Type B pancreatic cell (in vitro differentiated cells): ENCODE results near the gene MEX3D. TPM values are rescaled to one million over a fixed set of nuclear protein-coding genes. Genes with fewer than 3 reads are reported as not detected.
A peak's percentile ranks its signal among the peaks of the same experiment; 100 is the strongest.

Experiments
- DNase-seq: peaks from one replicate; pipeline ENCODE4 v3.0.0; 2021; ENCODE audit warnings: mixed read lengths; ENCODE audit not compliant: unreplicated experiment; ENCODE audit errors: extremely low spot score
- H3K27ac Mint-ChIP-seq: 2 replicates; pipeline ENCODE4 v1.8.0; 2021; ENCODE audit warnings: mild to moderate bottlenecking, mixed read lengths
- H3K27me3 Mint-ChIP-seq: 2 replicates; pipeline ENCODE4 v1.8.0; 2021; ENCODE audit warnings: mixed read lengths
- H3K36me3 Mint-ChIP-seq: 2 replicates; pipeline ENCODE4 v1.8.0; 2021; ENCODE audit warnings: mixed read lengths
- H3K4me1 Mint-ChIP-seq: one replicate; pipeline ENCODE4 v1.8.0; 2021; ENCODE audit warnings: mixed read lengths; ENCODE audit not compliant: unreplicated experiment
- H3K4me3 Mint-ChIP-seq: 2 replicates; pipeline ENCODE4 v1.8.0; 2021; ENCODE audit warnings: mild to moderate bottlenecking, mixed read lengths
- H3K9me3 Mint-ChIP-seq: 2 replicates; pipeline ENCODE4 v1.8.0; 2021; ENCODE audit warnings: mixed read lengths
- long read RNA-seq: library from polyadenylated mRNA; unstranded; transcript quantifications from one replicate; pipeline ENCODE4 v2.0.0, GENCODE V29; 2020
- total RNA-seq: library from RNA; stranded (reverse); gene quantifications from 2 replicates; pipeline ENCODE4 v1.2.1, GENCODE V29; 2021; ENCODE audit warnings: low replicate concordance
- TF ChIP-seq, protein P1 (sequence below): fragments of 200-600 bp; sonication (generic); conservative IDR thresholded peaks from 2 replicates; pipeline ENCODE4 v1.5.0; 2021; ENCODE audit warnings: antibody characterized with exemption, mild to moderate bottlenecking

The MEX3D gene
- total RNA-seq = 79.0 and 82.0 TPM in 2 replicates
- long read RNA-seq = 0 reads

- TF ChIP-seq, protein P1, sequence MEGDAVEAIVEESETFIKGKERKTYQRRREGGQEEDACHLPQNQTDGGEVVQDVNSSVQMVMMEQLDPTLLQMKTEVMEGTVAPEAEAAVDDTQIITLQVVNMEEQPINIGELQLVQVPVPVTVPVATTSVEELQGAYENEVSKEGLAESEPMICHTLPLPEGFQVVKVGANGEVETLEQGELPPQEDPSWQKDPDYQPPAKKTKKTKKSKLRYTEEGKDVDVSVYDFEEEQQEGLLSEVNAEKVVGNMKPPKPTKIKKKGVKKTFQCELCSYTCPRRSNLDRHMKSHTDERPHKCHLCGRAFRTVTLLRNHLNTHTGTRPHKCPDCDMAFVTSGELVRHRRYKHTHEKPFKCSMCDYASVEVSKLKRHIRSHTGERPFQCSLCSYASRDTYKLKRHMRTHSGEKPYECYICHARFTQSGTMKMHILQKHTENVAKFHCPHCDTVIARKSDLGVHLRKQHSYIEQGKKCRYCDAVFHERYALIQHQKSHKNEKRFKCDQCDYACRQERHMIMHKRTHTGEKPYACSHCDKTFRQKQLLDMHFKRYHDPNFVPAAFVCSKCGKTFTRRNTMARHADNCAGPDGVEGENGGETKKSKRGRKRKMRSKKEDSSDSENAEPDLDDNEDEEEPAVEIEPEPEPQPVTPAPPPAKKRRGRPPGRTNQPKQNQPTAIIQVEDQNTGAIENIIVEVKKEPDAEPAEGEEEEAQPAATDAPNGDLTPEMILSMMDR = no peak
- H3K27ac Mint-ChIP-seq = peak within 1 kb of the TSS; percentile 86
- no peaks in the 10 kb centered on the region for H3K9me3 Mint-ChIP-seq
Measured at GRCh38 chr19:1568320-1569019, at the start of gene MEX3D. Gene MEX3D, minus strand, starts transcription at chr19:1568325. Its CDS starts 267 bp downstream, at chr19:1568058.

GRCh38 chr19:1616875-1617274 lies 48.8 kb upstream of the MEX3D start:
- no peak for DNase-seq
- Mint-ChIP-seq H3K9me3 (no peaks in the 10 kb centered on the region), H3K27ac (no peak overlapping the region), H3K27me3 (no peaks in the 10 kb centered on the region), H3K36me3 (peaks cover 12% of the 10 kb centered on the region), H3K4me1 (no peaks in the 10 kb centered on the region), H3K4me3 (no peak overlapping the region)
- TF ChIP-seq, protein P1 = no peak

More at GRCh38 chr19:1568320-1569019, at the start of gene MEX3D:
- peak within 1 kb of the TSS; percentile 85 for H3K4me3 Mint-ChIP-seq
- peak; percentile 83 for DNase-seq
- peaks cover 10% of the 10 kb centered on the region for H3K27me3 Mint-ChIP-seq
- peaks cover 10% of the 10 kb centered on the region for H3K4me1 Mint-ChIP-seq
- peaks cover 4% of the 10 kb centered on the region for H3K36me3 Mint-ChIP-seq

- H3K27ac Mint-ChIP-seq = no peak overlapping the region
- TF ChIP-seq, protein P1 = no peak
Measured at GRCh38 chr19:1616396-1616795, 48.3 kb upstream of the MEX3D start.

GRCh38 chr19:1615156-1615765 lies 47.1 kb upstream of the MEX3D start:
- H3K36me3 Mint-ChIP-seq = peaks cover 12% of the 10 kb centered on the region
- TF ChIP-seq, protein P1 = no peak
- no peak for DNase-seq
- H3K9me3 Mint-ChIP-seq = no peaks in the 10 kb centered on the region
- no peaks in the 10 kb centered on the region for H3K27me3 Mint-ChIP-seq
- no peaks in the 10 kb centered on the region for H3K4me1 Mint-ChIP-seq
- no peak overlapping the region for H3K4me3 Mint-ChIP-seq
- no peak overlapping the region for H3K27ac Mint-ChIP-seq

More at GRCh38 chr19:1616396-1616795, 48.3 kb upstream of the MEX3D start:
- no peak overlapping the region for H3K4me3 Mint-ChIP-seq
- no peaks in the 10 kb centered on the region for H3K4me1 Mint-ChIP-seq
- no peaks in the 10 kb centered on the region for H3K27me3 Mint-ChIP-seq
- no peaks in the 10 kb centered on the region for H3K9me3 Mint-ChIP-seq
- DNase-seq = no peak
- peaks cover 12% of the 10 kb centered on the region for H3K36me3 Mint-ChIP-seq

DNA sequence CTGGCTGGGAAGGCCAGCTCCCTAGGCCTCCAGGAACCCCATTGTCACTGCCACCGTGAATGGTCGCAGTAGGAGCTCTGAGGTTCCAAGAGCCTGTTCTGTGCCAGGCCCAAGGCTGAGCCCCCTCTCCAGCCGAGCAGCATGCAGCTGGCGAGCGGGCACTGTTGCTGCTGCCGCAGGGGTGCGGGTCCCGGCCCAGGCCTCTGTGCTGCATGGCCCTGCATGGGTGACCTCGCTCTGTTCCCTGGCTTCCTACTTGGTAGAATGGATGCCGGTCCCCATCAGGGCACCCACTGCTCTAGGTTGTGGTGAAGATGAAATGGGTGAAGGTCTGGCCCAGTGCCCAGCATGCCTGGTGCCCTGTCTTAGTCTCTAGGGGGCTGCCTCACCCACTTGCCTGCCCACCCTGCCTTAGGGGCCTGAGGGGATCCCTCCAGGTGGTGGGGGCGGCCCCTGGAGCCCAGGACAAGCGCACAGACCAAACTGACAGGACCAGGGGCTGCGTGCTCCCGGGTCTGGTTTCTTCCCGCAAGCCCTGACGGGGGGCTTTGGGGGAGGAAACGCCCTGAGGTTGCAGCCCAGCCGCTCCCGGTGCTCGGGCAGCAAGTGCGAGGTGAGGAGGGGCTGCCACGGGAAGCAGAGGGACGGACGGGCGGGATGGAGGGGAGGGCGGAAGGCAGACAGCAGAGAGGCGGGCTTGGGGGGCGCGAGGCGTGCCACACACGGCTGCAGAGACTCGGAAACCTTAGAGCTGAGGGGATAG lies 45.9 kb upstream of the MEX3D start:
- Mint-ChIP-seq H3K9me3 (no peaks in the 10 kb centered on the region), H3K4me3 (no peak overlapping the region), H3K27me3 (no peaks in the 10 kb centered on the region), H3K27ac (no peak overlapping the region), H3K36me3 (peaks cover 12% of the 10 kb centered on the region), H3K4me1 (no peaks in the 10 kb centered on the region)
- DNase-seq = no peak
- TF ChIP-seq, protein P1 = no peak
